Activated gamma-delta T cell (primary cell): ENCODE results near the gene YY1AP1.
"Not testable (repeated sequence)": the region's sequence is repeated elsewhere in the genome, so short reads cannot be mapped to it uniquely, and the experiment has no call there.

ENCODE experiments used
- DNase-seq: peaks from one replicate; lab custom pipeline; 2025; lab: John Stamatoyannopoulos, UW
- total RNA-seq, 2 donors: gene quantifications; one replicate each; lab custom pipeline; 2026; lab: John Stamatoyannopoulos, UW

YY1AP1 gene, protein sequence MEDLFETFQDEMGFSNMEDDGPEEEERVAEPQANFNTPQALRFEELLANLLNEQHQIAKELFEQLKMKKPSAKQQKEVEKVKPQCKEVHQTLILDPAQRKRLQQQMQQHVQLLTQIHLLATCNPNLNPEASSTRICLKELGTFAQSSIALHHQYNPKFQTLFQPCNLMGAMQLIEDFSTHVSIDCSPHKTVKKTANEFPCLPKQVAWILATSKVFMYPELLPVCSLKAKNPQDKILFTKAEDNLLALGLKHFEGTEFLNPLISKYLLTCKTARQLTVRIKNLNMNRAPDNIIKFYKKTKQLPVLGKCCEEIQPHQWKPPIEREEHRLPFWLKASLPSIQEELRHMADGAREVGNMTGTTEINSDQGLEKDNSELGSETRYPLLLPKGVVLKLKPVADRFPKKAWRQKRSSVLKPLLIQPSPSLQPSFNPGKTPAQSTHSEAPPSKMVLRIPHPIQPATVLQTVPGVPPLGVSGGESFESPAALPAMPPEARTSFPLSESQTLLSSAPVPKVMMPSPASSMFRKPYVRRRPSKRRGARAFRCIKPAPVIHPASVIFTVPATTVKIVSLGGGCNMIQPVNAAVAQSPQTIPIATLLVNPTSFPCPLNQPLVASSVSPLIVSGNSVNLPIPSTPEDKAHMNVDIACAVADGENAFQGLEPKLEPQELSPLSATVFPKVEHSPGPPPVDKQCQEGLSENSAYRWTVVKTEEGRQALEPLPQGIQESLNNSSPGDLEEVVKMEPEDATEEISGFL
- 69.9 to 71.0 reads per million in 2 donors for total RNA-seq

DNA sequence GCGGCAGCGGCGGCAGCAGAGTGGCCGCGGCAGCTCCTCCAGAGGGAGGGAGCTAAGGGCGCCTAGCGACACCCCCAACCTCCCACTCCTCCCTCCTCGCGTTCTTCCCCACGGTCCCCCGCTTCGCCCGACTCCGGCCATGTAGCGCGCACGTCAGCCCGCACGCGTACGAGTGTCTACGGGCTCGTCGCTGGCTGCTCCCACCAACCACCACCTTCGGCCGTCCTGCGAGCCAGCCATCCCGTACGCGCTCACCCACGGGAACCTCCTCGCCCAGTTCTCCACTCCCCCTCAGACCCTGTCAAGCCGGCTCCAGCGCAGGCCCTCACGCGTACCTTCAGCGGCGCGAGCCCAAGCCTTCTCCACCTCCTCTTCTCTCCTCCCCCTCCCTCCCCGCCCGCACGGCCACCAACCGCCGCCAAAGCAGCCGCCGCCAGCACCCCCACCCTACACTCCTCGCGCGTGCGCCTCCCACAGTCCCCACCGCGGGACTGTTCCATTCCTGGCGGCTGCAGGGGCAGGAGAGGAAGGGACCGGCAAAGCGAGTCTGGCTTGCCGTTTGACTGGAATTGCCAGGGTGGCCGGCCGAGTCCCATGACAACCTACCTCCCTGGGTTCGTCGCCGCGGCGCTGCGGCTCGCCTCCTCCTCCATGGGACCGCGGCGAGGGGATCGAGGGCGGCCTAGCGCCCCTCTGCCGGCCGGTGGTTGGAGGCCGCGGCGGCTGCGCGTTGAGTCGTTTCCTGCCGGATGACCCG is at the start of gene YY1AP1:
TSS of gene YY1AP1 (minus strand) at position 451 of the 757 bp plus-strand sequence. CDS start 8,338 bp downstream, outside the sequence.
- peak; percentile 86 for DNase-seq

DNA sequence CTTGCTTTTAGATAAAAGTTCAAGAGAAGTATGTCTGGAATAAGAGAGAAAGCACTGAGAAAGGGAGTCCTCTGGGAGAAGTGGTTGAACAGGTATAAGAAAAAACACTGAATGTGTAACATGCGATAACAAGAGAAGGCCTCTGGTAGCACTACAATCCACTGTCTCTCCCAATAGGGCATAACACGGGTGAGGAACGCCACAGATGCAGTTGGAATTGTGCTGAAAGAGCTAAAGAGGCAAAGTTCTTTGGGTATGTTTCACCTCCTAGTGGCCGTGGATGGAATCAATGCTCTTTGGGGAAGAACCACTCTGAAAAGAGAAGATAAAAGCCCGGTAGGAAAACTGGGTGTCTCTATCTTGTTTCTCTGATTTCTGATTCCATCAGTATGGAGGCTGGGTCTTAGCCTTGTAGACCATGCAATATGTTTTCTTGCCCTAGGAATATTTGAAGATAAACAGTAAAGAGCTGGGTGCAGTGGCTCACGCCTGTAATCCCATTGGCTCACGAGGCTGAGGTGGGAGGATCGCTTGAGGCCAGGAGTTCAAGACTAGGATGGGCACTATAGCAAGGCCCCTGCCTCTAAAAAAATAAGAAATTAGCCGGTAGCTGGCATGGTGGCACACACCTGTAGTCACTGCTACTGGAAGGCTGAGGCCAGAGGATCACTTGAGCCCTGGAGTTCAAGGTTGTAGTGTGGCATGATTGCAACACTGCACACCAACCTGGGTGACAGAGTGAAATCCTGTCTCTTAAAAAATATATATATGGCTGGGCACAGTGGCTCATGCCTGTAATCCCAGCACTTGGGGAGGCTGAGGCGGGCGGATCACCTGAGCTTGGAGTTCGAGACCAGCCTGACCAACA is 40.7 kb upstream of the YY1AP1 start:
- no peak for DNase-seq

DNA sequence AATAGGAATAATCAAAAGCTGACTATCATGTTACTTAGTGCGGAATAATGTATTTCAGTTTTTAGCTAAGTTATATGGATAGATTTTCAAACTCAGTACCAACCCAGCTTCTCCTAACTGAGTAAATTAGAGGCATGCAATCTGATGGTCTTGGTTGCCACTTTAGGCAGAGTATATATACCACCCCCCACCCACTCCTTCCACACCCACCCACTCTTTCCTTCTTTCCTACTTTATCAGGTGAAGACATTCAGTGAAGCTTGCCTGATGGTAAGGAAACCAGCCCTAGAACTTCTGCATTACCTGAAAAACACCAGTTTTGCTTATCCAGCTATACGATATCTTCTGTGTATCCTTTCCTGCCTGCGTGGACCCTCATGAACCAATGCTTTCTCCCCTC is 36.6 kb upstream of the YY1AP1 start:
- no peak for DNase-seq

DNA sequence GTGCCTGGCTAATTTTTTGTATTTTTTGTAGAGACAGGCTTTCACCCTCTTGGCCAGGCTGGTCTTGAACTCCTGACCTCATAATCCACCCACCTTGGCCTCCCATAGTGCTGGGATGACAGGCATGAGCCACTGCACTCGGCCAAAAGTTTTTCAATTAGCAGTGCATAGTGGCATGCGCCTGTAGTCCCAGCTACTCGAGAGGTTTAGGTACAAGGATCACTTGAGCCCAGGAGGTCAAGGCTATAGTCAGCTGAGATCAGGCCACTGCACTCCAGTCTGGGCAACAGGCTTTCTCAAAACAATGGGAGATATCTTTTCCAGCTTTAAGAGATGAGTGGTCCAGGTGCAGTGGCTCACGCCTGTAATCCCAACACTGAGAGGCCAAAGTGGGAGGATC is 31.1 kb upstream of the YY1AP1 start:
- DNase-seq = no peak

DNA sequence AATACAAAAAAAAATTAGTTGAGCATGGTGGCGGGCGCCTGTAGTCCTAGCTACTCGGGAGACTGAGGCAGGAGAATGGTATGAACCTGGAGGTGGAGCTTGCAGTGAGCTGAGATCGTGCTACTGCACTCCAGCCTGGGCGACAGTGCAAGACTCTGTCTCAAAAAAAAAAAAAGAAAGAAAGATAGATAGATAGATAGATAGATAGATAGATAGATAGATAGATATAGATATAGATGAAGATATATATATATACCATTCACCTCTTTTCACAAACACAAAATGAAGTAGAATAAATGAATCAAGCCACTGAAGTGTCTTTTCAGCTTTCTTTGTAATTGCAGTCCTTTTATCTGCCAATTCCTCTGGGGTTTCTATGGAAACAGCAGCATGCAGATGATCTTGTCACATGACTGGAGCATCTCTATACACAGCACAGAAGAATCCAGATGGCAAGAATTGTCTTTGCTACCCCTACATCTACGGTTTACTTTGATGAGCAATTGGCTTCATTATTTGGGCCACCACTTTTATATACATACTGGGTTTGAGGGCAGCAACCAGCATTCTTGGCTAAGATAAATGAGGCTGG is 30.0 kb upstream of the YY1AP1 start:
- not testable (repeated sequence) for DNase-seq

DNA sequence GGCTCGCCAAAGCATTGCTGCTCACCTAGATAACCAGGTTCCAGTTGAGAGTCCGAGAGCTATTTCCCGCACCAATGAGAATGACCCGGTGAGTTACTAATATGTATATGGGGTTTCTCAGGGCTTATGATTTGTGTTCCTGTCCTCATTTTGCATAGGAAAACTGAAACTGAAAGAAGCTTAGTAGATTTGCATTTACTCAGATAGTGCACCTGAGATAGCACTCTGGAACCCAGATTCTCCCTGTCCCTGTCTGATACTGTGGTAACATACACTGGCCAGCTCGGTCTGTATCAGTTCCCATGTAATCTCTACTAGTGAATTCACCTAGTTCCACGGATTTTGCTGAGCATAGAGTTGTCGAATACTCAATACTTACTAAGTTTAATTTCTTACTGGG is 28.5 kb upstream of the YY1AP1 start:
- DNase-seq = no peak

DNA sequence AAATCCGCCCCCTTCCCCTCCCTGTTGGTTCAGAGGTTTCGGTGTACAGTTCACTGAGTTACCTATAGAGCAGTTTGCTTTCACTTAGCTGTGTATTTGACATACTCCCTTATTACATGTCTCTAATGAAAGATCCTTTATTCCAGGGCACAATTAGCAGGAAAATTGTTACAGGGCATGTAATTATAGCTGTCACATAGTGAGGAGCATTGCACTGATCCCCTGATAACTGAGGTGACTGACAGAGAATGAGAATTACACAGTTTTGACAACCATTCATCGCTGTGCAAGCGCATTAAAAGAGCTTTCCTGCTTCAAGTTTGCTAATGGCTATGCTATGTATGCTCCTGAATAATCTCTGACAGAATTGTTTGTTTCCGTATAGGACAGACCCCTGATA is 27.2 kb upstream of the YY1AP1 start:
- no peak for DNase-seq

DNA sequence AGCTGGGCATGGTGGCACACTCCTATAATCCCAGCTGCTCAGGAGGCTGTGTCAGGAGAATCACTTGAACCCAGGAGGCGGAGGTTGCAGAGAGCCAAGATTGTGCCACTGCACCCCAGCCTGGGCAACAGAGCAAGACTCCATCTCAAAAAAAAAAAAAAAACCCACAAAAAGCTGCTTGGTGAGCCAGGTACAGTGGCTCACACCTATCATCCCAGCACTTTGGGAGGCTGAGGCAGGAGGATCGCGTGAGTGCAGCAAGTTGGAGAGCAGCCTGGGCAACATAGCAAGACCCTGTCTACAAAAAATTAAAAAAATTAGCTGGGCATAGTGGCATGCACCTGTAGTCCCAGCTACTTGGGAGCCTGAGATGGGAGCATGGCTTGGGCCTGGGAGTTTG is 26.5 kb upstream of the YY1AP1 start:
- not testable (repeated sequence) for DNase-seq

DNA sequence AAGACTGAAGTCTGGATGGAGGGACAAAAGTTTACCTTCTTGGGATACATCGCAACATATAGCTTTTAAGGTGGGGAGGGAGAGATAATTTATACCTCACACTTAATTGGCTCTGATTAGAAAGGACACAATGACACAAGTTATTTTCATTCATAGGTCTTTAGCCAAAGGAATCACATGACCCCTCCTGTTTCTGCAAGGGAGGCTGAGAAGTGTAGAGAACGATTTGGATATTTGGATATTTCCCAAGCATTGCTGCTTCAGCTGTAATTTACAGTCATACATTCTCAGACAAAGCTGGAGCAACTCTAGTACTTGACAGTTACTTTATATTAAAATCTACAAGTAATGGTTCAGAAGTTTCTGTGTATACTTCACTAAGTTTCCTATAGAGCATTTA is 24.5 kb upstream of the YY1AP1 start:
- no peak for DNase-seq

DNA sequence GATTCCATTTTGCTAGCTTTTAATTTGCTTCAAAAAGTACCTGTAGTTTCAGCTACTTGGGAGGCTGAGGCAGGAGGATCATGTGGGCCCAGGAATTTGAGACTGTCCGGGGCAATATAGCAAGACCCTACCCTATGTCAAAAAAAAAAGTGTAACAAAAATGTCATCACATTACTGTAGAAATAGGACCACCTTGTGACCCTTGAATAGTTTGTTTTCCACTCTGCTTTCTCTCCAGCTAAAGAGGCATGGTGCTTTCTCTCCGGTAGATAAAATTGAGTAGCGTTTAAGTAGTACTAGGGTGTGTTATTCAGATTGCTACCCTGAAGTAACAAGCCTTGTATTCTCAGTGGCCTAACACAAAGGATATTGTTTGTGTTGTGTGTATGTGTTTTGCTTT is 24.1 kb upstream of the YY1AP1 start:
- DNase-seq = not testable (repeated sequence)

DNA sequence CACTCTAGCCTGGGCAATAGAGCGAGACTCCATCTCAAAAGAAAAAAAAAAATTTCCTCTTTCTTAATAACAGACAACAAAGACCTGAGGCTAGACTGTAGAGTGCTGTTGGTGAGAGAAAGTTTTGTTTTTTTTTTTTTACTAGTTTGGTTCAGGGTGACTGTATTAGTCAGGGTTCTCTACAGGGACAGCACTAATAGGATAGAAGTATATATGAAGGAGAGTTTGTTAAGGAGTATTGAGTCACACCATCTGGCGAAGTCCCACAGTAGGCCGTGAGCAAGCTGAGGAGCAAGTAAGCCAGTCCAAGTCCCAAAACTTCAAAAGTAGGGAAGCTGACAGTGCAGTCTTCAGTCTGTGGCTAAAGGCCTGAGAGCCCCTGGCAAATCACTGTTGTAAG is 22.9 kb upstream of the YY1AP1 start:
- not testable (repeated sequence) for DNase-seq

DNA sequence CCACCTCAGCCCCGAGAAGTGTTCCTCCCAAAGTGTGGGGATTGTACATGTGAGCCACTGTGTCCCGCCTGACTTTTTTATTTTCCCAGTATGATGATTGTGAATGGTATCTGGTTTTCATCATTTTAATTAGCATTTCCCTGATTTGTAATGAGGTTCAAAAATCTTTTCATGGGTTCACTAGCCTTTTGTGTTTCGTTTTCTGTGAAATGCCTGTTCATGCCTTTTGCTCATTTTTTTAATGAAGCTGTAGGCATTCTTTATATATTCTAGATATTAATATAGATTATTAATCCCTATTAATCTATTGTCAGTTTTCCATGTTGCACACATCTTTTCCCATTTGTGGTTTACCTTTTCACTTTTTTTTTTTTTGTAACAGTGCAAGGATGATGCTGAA is 20.8 kb upstream of the YY1AP1 start:
- no peak for DNase-seq

DNA sequence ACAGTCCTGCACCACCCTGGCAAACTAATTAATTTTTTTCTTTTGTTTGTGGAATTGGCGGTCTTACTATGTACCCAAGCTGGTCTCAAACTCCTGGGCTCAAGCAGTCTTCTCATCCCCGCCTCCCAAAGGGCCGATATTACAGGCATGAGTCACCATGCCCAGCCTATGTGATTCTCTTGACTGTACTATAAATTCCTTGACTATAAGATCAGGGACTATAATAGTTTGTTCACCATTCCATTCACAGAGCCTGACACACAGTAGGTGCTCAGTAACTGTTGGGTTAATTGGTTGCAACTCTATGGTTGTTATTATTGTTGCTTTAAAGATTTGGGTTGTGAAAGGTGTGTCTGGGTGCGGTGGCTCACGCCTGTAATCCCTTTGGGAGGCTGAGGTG is 17.6 kb upstream of the YY1AP1 start:
- no peak for DNase-seq

DNA sequence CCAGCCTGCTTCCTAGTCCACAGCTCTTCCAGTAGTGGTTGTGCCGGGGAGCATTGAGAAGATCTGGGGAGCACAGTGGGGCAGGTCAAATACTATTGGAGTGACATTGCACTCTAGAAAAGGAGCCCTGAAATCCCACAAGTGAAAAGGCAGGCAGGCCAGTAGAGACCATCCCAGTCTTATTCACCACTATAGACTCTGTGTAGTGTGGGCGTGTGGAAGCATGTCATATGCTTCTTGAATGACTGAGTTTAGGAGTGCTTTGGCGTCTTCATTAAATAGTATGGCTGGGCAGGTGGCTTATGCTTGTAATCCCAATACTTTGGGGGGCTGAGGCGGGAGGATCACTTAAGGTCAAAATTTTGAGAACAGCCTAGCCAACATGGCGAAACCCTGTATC is 15.8 kb upstream of the YY1AP1 start:
- not testable (repeated sequence) for DNase-seq

DNA sequence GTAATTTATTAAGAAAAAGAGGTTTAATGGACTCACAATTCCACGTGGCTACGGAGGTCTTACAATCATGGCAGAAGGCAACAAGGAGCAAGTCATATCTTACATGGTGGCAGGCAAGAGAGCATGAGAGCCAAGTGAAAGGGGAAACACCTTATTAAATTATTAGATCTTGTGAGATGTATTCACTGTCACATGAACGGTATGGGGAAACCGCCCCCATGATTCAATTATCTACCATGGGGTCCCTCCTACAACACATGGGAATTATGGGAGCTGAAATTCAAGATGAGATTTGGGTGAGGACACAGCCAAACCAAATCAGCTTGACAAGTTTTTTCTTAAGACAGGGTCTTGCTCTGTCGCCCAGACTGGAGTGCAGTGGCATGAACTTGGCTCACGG is 14.6 kb upstream of the YY1AP1 start:
- DNase-seq = no peak

DNA sequence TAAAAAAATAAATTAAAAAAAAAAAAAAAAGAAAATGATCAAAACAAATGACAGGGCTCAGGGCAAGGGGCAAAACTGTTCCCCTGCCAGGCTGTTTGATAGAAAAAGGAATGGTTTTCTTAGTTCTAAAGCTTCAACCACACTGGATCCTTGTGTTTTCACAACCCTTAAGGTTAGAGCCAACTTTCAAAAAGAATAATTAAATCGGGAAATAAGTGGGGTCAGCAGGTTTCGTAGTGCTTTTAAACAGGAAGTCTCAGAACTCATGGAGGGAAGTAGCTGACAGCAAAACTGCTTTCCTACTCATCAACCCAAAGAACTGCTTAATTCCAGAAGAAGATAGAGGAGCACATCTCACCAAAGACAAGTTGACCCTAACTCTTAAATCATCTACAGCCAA is 13.1 kb upstream of the YY1AP1 start:
- not testable (repeated sequence) for DNase-seq

DNA sequence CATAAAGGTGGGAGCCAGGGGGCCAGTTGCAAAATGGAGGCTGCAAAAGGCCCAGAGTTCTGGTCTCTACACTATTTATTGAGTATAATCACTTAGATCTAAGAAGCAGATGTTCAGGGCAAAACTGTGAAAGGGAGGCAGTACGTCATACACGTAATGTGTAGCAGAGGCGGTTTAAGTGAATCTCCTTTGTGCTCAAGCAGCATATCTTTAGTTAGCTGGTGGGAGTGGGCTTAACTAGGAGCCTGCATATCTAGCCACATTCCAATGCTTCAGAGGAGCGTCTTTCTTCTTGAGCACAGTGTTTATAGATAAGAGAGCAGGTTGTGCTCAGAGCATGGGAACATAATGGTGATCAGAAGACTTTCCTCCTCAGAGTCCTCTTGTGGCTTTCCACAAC is 10.5 kb upstream of the YY1AP1 start:
- DNase-seq = not testable (repeated sequence)

DNA sequence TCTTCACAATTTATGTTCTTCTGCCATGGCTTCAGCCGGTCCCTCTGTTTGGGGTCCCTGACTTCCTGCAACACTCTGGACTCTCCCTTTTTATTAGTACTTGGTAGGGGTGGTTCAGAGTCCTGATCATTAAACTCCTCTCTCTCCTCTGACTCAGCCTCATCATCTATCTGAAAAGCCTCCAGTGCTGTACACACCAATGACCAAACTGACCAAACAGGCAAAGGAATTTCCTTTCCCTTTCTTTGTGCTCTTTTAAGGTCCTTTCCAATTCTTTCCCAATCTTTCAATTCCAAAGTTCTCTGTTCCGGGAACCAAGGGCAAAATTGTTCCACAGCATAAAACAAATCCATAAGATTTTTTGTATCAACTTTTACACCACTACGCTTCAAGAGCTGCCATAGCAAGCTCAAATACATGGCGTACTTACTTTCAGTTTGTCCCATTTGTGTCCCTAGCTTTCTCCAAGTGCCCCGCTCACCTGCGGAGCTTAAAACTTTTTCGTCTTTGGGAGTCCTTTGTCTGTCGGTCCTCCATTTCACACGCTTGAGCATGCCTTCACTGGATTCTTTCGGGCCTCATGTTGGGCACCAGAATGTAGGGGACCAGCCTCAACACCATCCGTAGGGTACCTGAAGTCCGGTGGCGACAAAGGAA is 9.9 kb upstream of the YY1AP1 start:
- no peak for DNase-seq

DNA sequence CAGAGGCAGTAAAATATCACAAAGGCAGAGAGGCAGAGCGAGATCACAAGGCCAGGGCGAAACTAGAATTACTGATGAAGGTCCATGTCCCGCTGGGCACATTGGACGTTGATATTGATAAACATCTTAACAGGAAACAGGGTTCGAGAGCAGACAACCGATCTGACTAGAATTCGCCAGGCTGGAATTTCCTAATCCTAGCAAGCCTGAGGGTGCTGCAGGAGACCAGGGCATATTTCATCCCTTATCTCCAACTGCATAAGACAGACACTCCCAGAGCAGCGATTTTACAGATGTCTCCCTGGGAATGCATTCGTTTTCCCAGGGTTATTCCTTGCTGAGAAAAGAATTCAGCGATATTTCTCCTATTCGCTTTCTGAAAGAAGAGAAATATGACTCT is 9.0 kb upstream of the YY1AP1 start:
- not testable (repeated sequence) for DNase-seq

DNA sequence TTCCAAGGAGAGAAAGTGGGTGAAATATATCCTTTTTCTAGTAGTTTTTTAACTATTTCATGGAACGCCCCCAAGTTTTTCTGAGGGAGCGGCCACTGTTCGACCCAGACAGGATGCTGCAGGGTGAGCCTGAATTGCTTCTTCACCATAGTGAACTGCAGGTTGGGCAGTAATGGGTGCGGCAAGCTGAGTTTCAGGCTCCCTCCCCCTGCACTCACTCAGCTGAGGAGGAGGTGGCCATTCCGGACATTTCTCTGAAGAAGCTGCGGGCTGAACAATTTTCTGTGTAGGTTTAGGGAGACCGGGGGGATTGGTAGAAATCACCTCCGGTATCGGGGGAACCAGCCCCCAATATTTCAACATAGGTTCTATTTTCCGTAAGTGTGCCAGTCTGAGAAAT is 8.5 kb upstream of the YY1AP1 start:
- no peak for DNase-seq

DNA sequence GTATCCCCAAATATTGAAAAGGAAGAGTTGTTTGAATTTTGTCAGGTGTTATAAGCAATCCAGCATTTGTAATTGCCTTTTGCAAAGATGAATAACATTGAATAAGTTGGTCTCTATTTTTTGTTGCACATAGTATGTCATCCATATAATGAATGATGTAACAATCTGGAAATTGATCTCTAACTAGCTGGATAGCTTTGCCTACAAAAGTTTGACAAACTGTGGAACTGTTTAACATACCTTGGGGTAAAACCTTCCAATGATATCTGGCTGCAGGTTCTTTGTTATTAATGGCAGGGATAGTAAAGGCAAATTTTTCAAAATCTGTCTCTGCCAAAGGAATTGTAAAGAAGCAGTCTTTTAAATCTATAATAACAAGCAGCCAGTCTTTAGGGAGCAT is 8.0 kb upstream of the YY1AP1 start:
- DNase-seq = no peak
